IMR-90 (cell line): Measurements from ENCODE around the gene CSTB. TPM values are rescaled to one million over a fixed set of nuclear protein-coding genes. Genes with fewer than 3 reads are reported as not detected.
A peak's percentile ranks its signal among the peaks of the same experiment; 100 is the strongest.

Source experiments
- ATAC-seq: fragments of 200-7000 bp; cut with Tn5 transposase; 2 replicates; pipeline ENCODE4 v1.9.1; 2020; ENCODE audit warnings: low read depth, mild to moderate bottlenecking, moderate library complexity
- BruUV-seq: library from RNA; stranded (reverse); fragments of 400-500 nt; replicated peaks from 2 replicates; lab custom pipeline; 2021; lab: Mats Ljungman, UMichigan
- CTCF ChIA-PET: fragments of 300-600 bp; formaldehyde crosslinking; extraction: SDS; loops from one replicate; lab custom pipeline; 2021; ENCODE audit warnings: antibody characterized with exemption; lab: Yijun Ruan, JAX
- POLR2A ChIA-PET: fragments of 300-600 bp; sonication (Branson Sonifier 250); formaldehyde crosslinking; loops from one replicate; lab custom pipeline; 2022; ENCODE audit warnings: antibody characterized with exemption; ENCODE audit not compliant: unreplicated experiment; lab: Charles Lee
- DNase-seq: peaks from one replicate; pipeline ENCODE4 v3.0.0; 2013
- H2AFZ ChIP-seq: replicated peaks from 2 replicates; pipeline ENCODE3; 2013; ENCODE audit warnings: low read length, mild to moderate bottlenecking; ENCODE audit not compliant: poor library complexity
- H2AK5ac ChIP-seq: 2 replicates; pipeline ENCODE4 v1.6.1; 2013; ENCODE audit warnings: low read depth, low read length, inconsistent platforms
- H2AK9ac ChIP-seq: replicated peaks from 2 replicates; pipeline ENCODE3; 2013; ENCODE audit warnings: mild to moderate bottlenecking, low read depth, low read length, moderate library complexity; ENCODE audit not compliant: poor library complexity
- H2BK120ac ChIP-seq: 2 replicates; pipeline ENCODE4 v1.6.1; 2013; ENCODE audit warnings: low read depth, low read length, inconsistent platforms
- H2BK15ac ChIP-seq: 3 replicates; pipeline ENCODE4 v1.6.1; 2013; ENCODE audit warnings: low read depth, low read length, inconsistent platforms
- H2BK20ac ChIP-seq: 2 replicates; pipeline ENCODE4 v1.6.1; 2013; ENCODE audit warnings: low read depth, mild to moderate bottlenecking, inconsistent platforms, low read length, moderate library complexity
- H2BK5ac ChIP-seq: 2 replicates; pipeline ENCODE4 v1.6.1; 2013; ENCODE audit warnings: mild to moderate bottlenecking, low read depth, low read length, inconsistent platforms; ENCODE audit not compliant: poor library complexity, severe bottlenecking
- H3K14ac ChIP-seq: replicated peaks from 2 replicates; pipeline ENCODE4 v1.6.1; 2013; ENCODE audit warnings: low read depth, low read length, inconsistent platforms
- H3K18ac ChIP-seq: 2 replicates; pipeline ENCODE4 v1.6.1; 2013; ENCODE audit warnings: low read depth, low read length, control low read depth
- H3K23ac ChIP-seq: 2 replicates; pipeline ENCODE4 v1.6.1; 2013; ENCODE audit warnings: low read depth, low read length, inconsistent platforms
- H3K27ac ChIP-seq: 2 replicates; pipeline ENCODE4 v1.5.1; 2013; ENCODE audit warnings: mild to moderate bottlenecking, control low read depth, low read length; ENCODE audit not compliant: insufficient read depth
- H3K27me3 ChIP-seq: 2 replicates; pipeline ENCODE4 v1.6.1; 2013; ENCODE audit warnings: low read length; ENCODE audit not compliant: control insufficient read depth, insufficient read depth
- H3K36me3 ChIP-seq: 2 replicates; pipeline ENCODE4 v1.6.1; 2013; ENCODE audit warnings: low read length, mixed read lengths; ENCODE audit not compliant: control insufficient read depth, insufficient read depth
- H3K4ac ChIP-seq: 2 replicates; pipeline ENCODE4 v1.6.1; 2013; ENCODE audit warnings: low read depth, low read length, inconsistent platforms
- H3K4me1 ChIP-seq: 2 replicates; pipeline ENCODE4 v1.6.1; 2013; ENCODE audit warnings: low read length, mixed read lengths; ENCODE audit not compliant: control insufficient read depth, insufficient read depth
- H3K4me2 ChIP-seq: 2 replicates; pipeline ENCODE4 v1.6.1; 2013; ENCODE audit warnings: low read depth, mild to moderate bottlenecking, control low read depth, low read length, moderate library complexity
- H3K4me3 ChIP-seq: 2 replicates; pipeline ENCODE4 v1.5.1; 2013; ENCODE audit warnings: low read depth, mild to moderate bottlenecking, control low read depth, low read length, moderate library complexity; ENCODE audit not compliant: insufficient read depth
- H3K56ac ChIP-seq: 2 replicates; pipeline ENCODE4 v1.6.1; 2013; ENCODE audit warnings: low read length, inconsistent platforms; ENCODE audit not compliant: insufficient read depth; ENCODE audit errors: extremely low read depth
- H3K79me1 ChIP-seq, 2 experiments: 2 replicates each; pipeline ENCODE4 v1.6.1; 2013; ENCODE audit warnings: low read length in 2 of 2, inconsistent platforms in 1 of 2, low read depth in 1 of 2
- H3K9ac ChIP-seq: 2 replicates; pipeline ENCODE4 v1.6.1; 2013; ENCODE audit warnings: low read depth, low read length, control low read depth
- H3K9me1 ChIP-seq: 2 replicates; pipeline ENCODE4 v1.6.1; 2013; ENCODE audit warnings: low read length, inconsistent platforms; ENCODE audit not compliant: insufficient read depth
- H3K9me3 ChIP-seq: 2 replicates; pipeline ENCODE4 v1.6.1; 2013; ENCODE audit warnings: low read length; ENCODE audit not compliant: control insufficient read depth, insufficient read depth
- H4K20me1 ChIP-seq: 2 replicates; pipeline ENCODE4 v1.6.1; 2013; ENCODE audit warnings: low read length, inconsistent platforms; ENCODE audit not compliant: insufficient read depth
- H4K5ac ChIP-seq: 2 replicates; pipeline ENCODE4 v1.6.1; 2013; ENCODE audit warnings: mild to moderate bottlenecking, low read depth, low read length, control low read depth
- H4K8ac ChIP-seq, 2 experiments: 2 replicates each; pipeline ENCODE4 v1.6.1; 2013; ENCODE audit warnings: low read depth in 2 of 2, low read length in 2 of 2, control low read depth in 1 of 2, inconsistent platforms in 1 of 2
- H4K91ac ChIP-seq: 2 replicates; pipeline ENCODE4 v1.6.1; 2013; ENCODE audit warnings: low read depth, low read length, inconsistent platforms; ENCODE audit not compliant: insufficient read depth
- BHLHE40 ChIP-seq: fragments of 150-350 bp; IDR thresholded peaks from 2 replicates; pipeline ENCODE4 v1.6.1; 2016; ENCODE audit warnings: mild to moderate bottlenecking, low read depth, low read length
- CEBPB ChIP-seq: IDR thresholded peaks from 2 replicates; pipeline ENCODE4 v1.6.1; 2012; ENCODE audit warnings: low read depth, low read length, improper control_type of control experiment
- CHD1 ChIP-seq: IDR thresholded peaks from 2 replicates; pipeline ENCODE4 v1.6.1; 2012; ENCODE audit warnings: low read depth, low read length, improper control_type of control experiment
- FOS ChIP-seq: fragments of 150-350 bp; IDR thresholded peaks from 2 replicates; pipeline ENCODE4 v1.6.1; 2016; ENCODE audit warnings: low read depth, low read length
- MAFK ChIP-seq: IDR thresholded peaks from 2 replicates; pipeline ENCODE4 v1.6.1; 2012; ENCODE audit warnings: low read depth, low read length, improper control_type of control experiment
- MAZ ChIP-seq: IDR thresholded peaks from 2 replicates; pipeline ENCODE4 v1.6.1; 2012; ENCODE audit warnings: low read depth, mild to moderate bottlenecking, low read length, improper control_type of control experiment, moderate library complexity, borderline replicate concordance
- MXI1 ChIP-seq: IDR thresholded peaks from 2 replicates; pipeline ENCODE4 v1.6.1; 2012; ENCODE audit warnings: low read depth, mild to moderate bottlenecking, low read length, moderate library complexity, borderline replicate concordance
- NFE2L2 ChIP-seq: fragments of 150-350 bp; IDR thresholded peaks from 2 replicates; pipeline ENCODE4 v1.6.1; 2016; ENCODE audit warnings: low read depth, mild to moderate bottlenecking, low read length
- POLR2A ChIP-seq: IDR thresholded peaks from 2 replicates; pipeline ENCODE4 v1.6.1; 2012; ENCODE audit warnings: mild to moderate bottlenecking, low read depth, low read length
- RAD21 ChIP-seq: IDR thresholded peaks from 2 replicates; pipeline ENCODE4 v1.6.1; 2012; ENCODE audit warnings: low read length, improper control_type of control experiment
- RFX5 ChIP-seq: IDR thresholded peaks from 2 replicates; pipeline ENCODE4 v1.8.0; 2012; ENCODE audit warnings: low read depth, mild to moderate bottlenecking, low read length, moderate library complexity
- SMC3 ChIP-seq: fragments of 150-350 bp; IDR thresholded peaks from 2 replicates; pipeline ENCODE4 v1.6.1; 2016; ENCODE audit warnings: low read depth, mild to moderate bottlenecking, antibody characterized with exemption, low read length, moderate library complexity
- USF2 ChIP-seq: fragments of 150-350 bp; IDR thresholded peaks from 2 replicates; pipeline ENCODE4 v1.6.1; 2017; ENCODE audit warnings: mild to moderate bottlenecking, antibody characterized with exemption, low read length, low read depth
- WGBS, 2 experiments: methylation state at CpG; one replicate each; pipeline versions ENCODE4 v1.1.5 to v1.1.7; 2013; ENCODE audit warnings: missing lambda C conversion rate in 2 of 2; ENCODE audit not compliant: insufficient read length in 1 of 2; ENCODE audit errors: extremely low coverage in 2 of 2; 5-methylcytosine and 5-hydroxymethylcytosine counted together
- dilution Hi-C: fragments of 300-500 bp; cut with HindIII; formaldehyde crosslinking; loops from one replicate; pipeline ENCODE4 v1.14.3; 2018; ENCODE audit warnings: low sequenced_read_pairs; ENCODE audit not compliant: unreplicated experiment
- in situ Hi-C: fragments of 300-500 bp; cut with MboI; formaldehyde crosslinking; loops from 3 replicates; pipeline ENCODE4 v1.14.3; 2019; ENCODE audit warnings: low sequenced_read_pairs, inconsistent platforms, mixed read lengths
- intact Hi-C: fragments of 100-400 bp; cut with micrococcal nuclease; formaldehyde crosslinking; loops from 2 replicates; pipeline ENCODE4 v1.10.0; 2022
- polyA plus RNA-seq, 3 experiments: library from polyadenylated mRNA; depleted of rRNA; stranded (reverse); fragments of >200 nt; gene quantifications; 2 replicates each; pipeline ENCODE4 v1.2.3, GENCODE V29; 2012; ENCODE audit warnings: low replicate concordance in 1 of 3
- total RNA-seq: library from RNA; depleted of rRNA; stranded (reverse); fragments of >200 nt; gene quantifications from 2 replicates; pipeline ENCODE4 v1.2.3, GENCODE V29; 2012
- TF ChIP-seq, protein P1 (sequence below): conservative IDR thresholded peaks from 2 replicates; pipeline ENCODE4 v1.5.1; 2012; ENCODE audit warnings: mild to moderate bottlenecking, low read depth, low read length, improper control_type of control experiment
- TF ChIP-seq, protein P2 (sequence below): fragments of 150-350 bp; IDR thresholded peaks from 2 replicates; pipeline ENCODE4 v1.6.1; 2016; ENCODE audit warnings: low read depth, mild to moderate bottlenecking, low read length, moderate library complexity, borderline replicate concordance

CSTB gene
- total and polyA plus RNA-seq, 2 of the 4 experiments (the other 2 are of a cell fraction), result 6.1 to 71.7 TPM

DNA sequence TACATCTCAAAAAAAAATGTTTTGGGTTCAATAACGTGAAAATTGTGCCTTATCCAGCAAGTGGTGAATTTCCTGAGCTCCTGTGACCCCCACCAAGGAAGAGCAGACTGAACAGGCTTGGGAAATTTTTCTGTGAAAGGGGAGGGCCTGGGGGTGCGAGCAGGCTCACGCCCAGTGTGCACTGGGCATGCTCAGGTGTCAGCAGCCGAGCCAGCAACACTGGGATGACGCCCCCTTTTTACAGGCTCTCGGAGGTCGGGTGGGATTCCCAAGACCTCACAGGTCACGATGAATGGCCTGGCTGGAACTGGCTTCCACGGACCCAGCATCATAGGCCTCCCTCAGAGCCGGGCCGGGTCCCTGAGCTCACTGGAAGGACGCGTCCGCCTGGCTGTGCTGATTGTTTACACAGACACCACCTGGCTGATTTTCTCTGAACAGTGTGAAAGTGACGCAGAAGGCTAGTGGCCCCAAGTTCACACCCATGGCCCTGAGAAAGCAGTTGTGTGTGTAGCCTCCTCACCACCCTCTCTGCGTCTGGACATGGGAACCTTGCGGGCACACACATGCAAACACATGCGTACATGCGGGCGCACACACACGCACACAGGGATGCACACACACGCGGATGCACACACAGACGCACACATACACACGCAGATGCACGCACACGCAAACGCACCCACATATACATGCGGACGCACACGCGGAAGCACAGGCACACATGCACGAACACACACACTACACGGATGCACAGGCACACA, 9.2 kb downstream of the CSTB start:
- dilution Hi-C loops, result no loop called here
- peak overlapping the region; percentile 98 for H2AK9ac ChIP-seq
- H3K4me2 ChIP-seq, result no peak overlapping the region
- H3K36me3 ChIP-seq, result peaks cover 12% of the 10 kb centered on the region
- peak overlapping the region; percentile 93 for H3K4ac ChIP-seq
- H2BK5ac ChIP-seq, result peak overlapping the region; percentile 68
- no peaks in the 10 kb centered on the region for H4K20me1 ChIP-seq
- peak overlapping the region; percentile 75 for H2AFZ ChIP-seq
- no peak overlapping the region for H3K18ac ChIP-seq
- CTCF ChIA-PET, result no interaction called here
- H3K14ac ChIP-seq, result peak overlapping the region; percentile 48; the same call in 1 of the 2 replicates
- WGBS, 2 experiments, result 70% methylated on average over 13 of the region's 34 CpGs; no CpG with 5 or more reads in 1 of the 2 experiments
- no peak for ATAC-seq
- H3K9me1 ChIP-seq, result peaks cover 9% of the 10 kb centered on the region
- H3K9me3 ChIP-seq, result peaks cover 3% of the 10 kb centered on the region; the same call in 1 of the 2 replicates
- H2BK15ac ChIP-seq, result no peak overlapping the region
- H3K56ac ChIP-seq, result no peak overlapping the region
- peaks cover 0 to under 1% of the 10 kb centered on the region in 2 experiments; a peak in 1 of 4 replicates for H3K79me1 ChIP-seq
- no peak overlapping the region for H3K9ac ChIP-seq
- no peak overlapping the region; the same call in 1 of the 2 replicates for H2BK20ac ChIP-seq
- peak overlapping the region; percentile 94; a peak in 3 of 4 replicates for H4K8ac ChIP-seq
- intact Hi-C loops, result no loop called here
- in situ Hi-C loops, result no loop called here
- DNase-seq, result no peak
- BruUV-seq, result no TSS peak
- peak overlapping the region; percentile 91; the same call in 1 of the 2 replicates for H4K5ac ChIP-seq
- peak overlapping the region; percentile 89 for H4K91ac ChIP-seq
- POLR2A ChIA-PET, result no interaction called here
- no peak overlapping the region for H3K4me3 ChIP-seq
- peak overlapping the region; percentile 69; the same call in 1 of the 2 replicates for H3K23ac ChIP-seq
- H2AK5ac ChIP-seq, result peak overlapping the region; percentile 92
- no peaks in the 10 kb centered on the region for H3K27me3 ChIP-seq
- peak overlapping the region; percentile 59; the same call in 1 of the 2 replicates for H2BK120ac ChIP-seq
- peaks cover 14% of the 10 kb centered on the region for H3K4me1 ChIP-seq
- no peak overlapping the region for H3K27ac ChIP-seq
- TF ChIP-seq USF2 (no peak), RFX5 (no peak), POLR2A (no peak), FOS (no peak), MXI1 (no peak), CHD1 (no peak), SMC3 (no peak), NFE2L2 (no peak), CEBPB (no peak), MAFK (no peak), BHLHE40 (no peak), RAD21 (no peak), MAZ (no peak)
- TF ChIP-seq, protein P1, sequence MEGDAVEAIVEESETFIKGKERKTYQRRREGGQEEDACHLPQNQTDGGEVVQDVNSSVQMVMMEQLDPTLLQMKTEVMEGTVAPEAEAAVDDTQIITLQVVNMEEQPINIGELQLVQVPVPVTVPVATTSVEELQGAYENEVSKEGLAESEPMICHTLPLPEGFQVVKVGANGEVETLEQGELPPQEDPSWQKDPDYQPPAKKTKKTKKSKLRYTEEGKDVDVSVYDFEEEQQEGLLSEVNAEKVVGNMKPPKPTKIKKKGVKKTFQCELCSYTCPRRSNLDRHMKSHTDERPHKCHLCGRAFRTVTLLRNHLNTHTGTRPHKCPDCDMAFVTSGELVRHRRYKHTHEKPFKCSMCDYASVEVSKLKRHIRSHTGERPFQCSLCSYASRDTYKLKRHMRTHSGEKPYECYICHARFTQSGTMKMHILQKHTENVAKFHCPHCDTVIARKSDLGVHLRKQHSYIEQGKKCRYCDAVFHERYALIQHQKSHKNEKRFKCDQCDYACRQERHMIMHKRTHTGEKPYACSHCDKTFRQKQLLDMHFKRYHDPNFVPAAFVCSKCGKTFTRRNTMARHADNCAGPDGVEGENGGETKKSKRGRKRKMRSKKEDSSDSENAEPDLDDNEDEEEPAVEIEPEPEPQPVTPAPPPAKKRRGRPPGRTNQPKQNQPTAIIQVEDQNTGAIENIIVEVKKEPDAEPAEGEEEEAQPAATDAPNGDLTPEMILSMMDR, result no peak
- TF ChIP-seq, protein P2, sequence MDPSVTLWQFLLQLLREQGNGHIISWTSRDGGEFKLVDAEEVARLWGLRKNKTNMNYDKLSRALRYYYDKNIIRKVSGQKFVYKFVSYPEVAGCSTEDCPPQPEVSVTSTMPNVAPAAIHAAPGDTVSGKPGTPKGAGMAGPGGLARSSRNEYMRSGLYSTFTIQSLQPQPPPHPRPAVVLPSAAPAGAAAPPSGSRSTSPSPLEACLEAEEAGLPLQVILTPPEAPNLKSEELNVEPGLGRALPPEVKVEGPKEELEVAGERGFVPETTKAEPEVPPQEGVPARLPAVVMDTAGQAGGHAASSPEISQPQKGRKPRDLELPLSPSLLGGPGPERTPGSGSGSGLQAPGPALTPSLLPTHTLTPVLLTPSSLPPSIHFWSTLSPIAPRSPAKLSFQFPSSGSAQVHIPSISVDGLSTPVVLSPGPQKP, result no peak
